ENCODE results near the gene HMGB4. TPM values are rescaled to one million over a fixed set of nuclear protein-coding genes. Genes with fewer than 3 reads are reported as not detected.

Gene HMGB4
- not detected for total RNA-seq

GRCh38 chr1:33863779-33864178, at the start of gene HMGB4:
HMGB4 (plus strand) TSS chr1:33864079; CDS start chr1:33864192, 113 bp downstream.
- H3K27me3 ChIP-seq, result no peaks in the 10 kb centered on the region
- intact Hi-C loops (cut with DNase I; ENCODE audit: low total_unique reads) (no loop called here), in situ Hi-C loops (cut with MboI; ENCODE audit: low pct_ligation_motif_present in 1 of 4, low pct_unique_long_range_greater_than_20kb in 1 of 4, low sequenced_read_pairs in 3 of 4) (no loop called here)
- no peaks in the 10 kb centered on the region for H3K36me3 ChIP-seq
- DNase-seq, result no peak
- H3K4me3 ChIP-seq, result no peak within 1 kb of the TSS
- H3K4me1 ChIP-seq, result no peaks in the 10 kb centered on the region
- WGBS, 2 donors (ENCODE audit: low coverage in 1 of 2), result 70% methylated on average over 3 of the region's 3 CpGs; no CpG with 5 or more reads in 1 of the 2 donors
- H3K9me3 ChIP-seq, result no peaks in the 10 kb centered on the region
- no peak for TF ChIP-seq CTCF (IDR thresholded peaks at IDR 0.05)
- TF ChIP-seq POLR2A (IDR thresholded peaks at IDR 0.05), result no peak
- no peak for TF ChIP-seq POLR2AphosphoS5 (IDR thresholded peaks at IDR 0.05)
- no peak for TF ChIP-seq EP300 (IDR thresholded peaks at IDR 0.05; ENCODE audit: low read depth)
- no peak within 1 kb of the TSS for H3K27ac ChIP-seq

GRCh38 chr1:33814166-33814565, 49.7 kb upstream of the HMGB4 start:
- 93 to 96% methylated on average over 2 of the region's 2 CpGs for WGBS, 2 donors (ENCODE audit: low coverage in 1 of 2)
- Histone ChIP-seq H3K27me3 (peaks cover 6% of the 10 kb centered on the region), H3K36me3 (no peaks in the 10 kb centered on the region), H3K27ac (no peak overlapping the region), H3K4me1 (no peaks in the 10 kb centered on the region), H3K4me3 (no peak overlapping the region), H3K9me3 (peaks cover 2 to 5% of the 10 kb centered on the region in 2 donors)
- intact Hi-C loops (cut with DNase I; ENCODE audit: low total_unique reads) (no loop called here), in situ Hi-C loops (cut with MboI; ENCODE audit: low pct_ligation_motif_present in 1 of 4, low pct_unique_long_range_greater_than_20kb in 1 of 4, low sequenced_read_pairs in 3 of 4) (no loop called here)
- no peak for TF ChIP-seq POLR2AphosphoS5 (IDR thresholded peaks at IDR 0.05)
- TF ChIP-seq CTCF (IDR thresholded peaks at IDR 0.05), result no peak
- no peak for TF ChIP-seq POLR2A (IDR thresholded peaks at IDR 0.05)
- no peak for TF ChIP-seq EP300 (IDR thresholded peaks at IDR 0.05; ENCODE audit: low read depth)
- no peak for DNase-seq

- DNase-seq, result no peak
- H3K4me1 ChIP-seq, result no peaks in the 10 kb centered on the region
- H3K27me3 ChIP-seq, result peaks cover 6% of the 10 kb centered on the region
- TF ChIP-seq POLR2AphosphoS5 (IDR thresholded peaks at IDR 0.05), result no peak
- TF ChIP-seq POLR2A (IDR thresholded peaks at IDR 0.05), result no peak
- no peak for TF ChIP-seq EP300 (IDR thresholded peaks at IDR 0.05; ENCODE audit: low read depth)
- no peak for TF ChIP-seq CTCF (IDR thresholded peaks at IDR 0.05)
- H3K36me3 ChIP-seq, result no peaks in the 10 kb centered on the region
- H3K4me3 ChIP-seq, result no peak overlapping the region
- no peak overlapping the region for H3K27ac ChIP-seq
- WGBS, 2 donors (ENCODE audit: low coverage in 1 of 2), result 54 to 62% methylated on average over 4 of the region's 4 CpGs
- in situ Hi-C loops (cut with MboI; ENCODE audit: low pct_ligation_motif_present in 1 of 4, low pct_unique_long_range_greater_than_20kb in 1 of 4, low sequenced_read_pairs in 3 of 4), result no loop called here
- H3K9me3 ChIP-seq, result no peaks in the 10 kb centered on the region
- intact Hi-C loops (cut with DNase I; ENCODE audit: low total_unique reads), result no loop called here
Measured at GRCh38 chr1:33815061-33815460, 48.8 kb upstream of the HMGB4 start.

GRCh38 chr1:33818071-33818470, 45.8 kb upstream of the HMGB4 start:
- intact Hi-C loops (cut with DNase I; ENCODE audit: low total_unique reads), result no loop called here
- in situ Hi-C loops (cut with MboI; ENCODE audit: low pct_ligation_motif_present in 1 of 4, low pct_unique_long_range_greater_than_20kb in 1 of 4, low sequenced_read_pairs in 3 of 4), result no loop called here
- no peaks in the 10 kb centered on the region for H3K4me1 ChIP-seq
- H3K27me3 ChIP-seq, result peaks cover 8% of the 10 kb centered on the region
- WGBS, 2 donors (ENCODE audit: low coverage in 1 of 2), result 43 to 60% methylated on average over 3 of the region's 3 CpGs
- TF ChIP-seq EP300 (IDR thresholded peaks at IDR 0.05; ENCODE audit: low read depth), result no peak
- no peak for TF ChIP-seq POLR2A (IDR thresholded peaks at IDR 0.05)
- no peak for TF ChIP-seq CTCF (IDR thresholded peaks at IDR 0.05)
- no peak for TF ChIP-seq POLR2AphosphoS5 (IDR thresholded peaks at IDR 0.05)
- H3K27ac ChIP-seq, result no peak overlapping the region
- H3K9me3 ChIP-seq, result no peaks in the 10 kb centered on the region
- no peaks in the 10 kb centered on the region for H3K36me3 ChIP-seq
- no peak overlapping the region for H3K4me3 ChIP-seq
- DNase-seq, result no peak
